ENCODE measurements around the gene ELMO1.

Gene ELMO1

GRCh38 chr7:37269711-37270508, 178.8 kb downstream of the ELMO1 start:
- ChIA-PET POLR2A (interaction anchor here (0.5 kb wide), 1 partner anchor 669 kb away, joined by 3 read pairs; no protein-coding TSS in a partner anchor), CTCF (interaction anchor here (0.7 to 2.8 kb wide), 12 partner anchors 9 to 62 kb away, joined by 3 to 22 read pairs (median 3); no protein-coding TSS in a partner anchor)
- TF ChIP-seq CTCF (IDR thresholded peaks at IDR 0.05; ENCODE audit: control extremely low read depth, extremely low read depth, low read depth, missing control alignments): no peak
- no peak for DNase-seq (ENCODE audit: extremely low spot score)

GRCh38 chr7:37267251-37267650, 181.4 kb downstream of the ELMO1 start:
- DNase-seq (ENCODE audit: extremely low spot score): no peak
- no peak for TF ChIP-seq CTCF (IDR thresholded peaks at IDR 0.05; ENCODE audit: control extremely low read depth, extremely low read depth, low read depth, missing control alignments)
- POLR2A ChIA-PET: no interaction called here
- CTCF ChIA-PET: interaction anchor here (0.7 to 2.3 kb wide), 2 partner anchors 9 to 33 kb away, joined by 3 to 6 read pairs; no protein-coding TSS in a partner anchor

- ChIA-PET CTCF (interaction anchor here (0.9 to 1.8 kb wide), 3 partner anchors 13 to 31 kb away, joined by 3 to 6 read pairs (median 3); no protein-coding TSS in a partner anchor), POLR2A (no interaction called here)
- no peak for TF ChIP-seq CTCF (IDR thresholded peaks at IDR 0.05; ENCODE audit: control extremely low read depth, extremely low read depth, low read depth, missing control alignments)
- DNase-seq (ENCODE audit: extremely low spot score): no peak
Observed at GRCh38 chr7:37265876-37266275, 182.8 kb downstream of the ELMO1 start.

GRCh38 chr7:37265006-37265405, 183.7 kb downstream of the ELMO1 start:
- CTCF ChIA-PET: interaction anchor here (0.9 to 1.8 kb wide), 5 partner anchors 11 to 228 kb away, joined by 3 to 6 read pairs (median 3); no protein-coding TSS in a partner anchor
- no peak for TF ChIP-seq CTCF (IDR thresholded peaks at IDR 0.05; ENCODE audit: control extremely low read depth, extremely low read depth, low read depth, missing control alignments)
- POLR2A ChIA-PET: no interaction called here
- DNase-seq (ENCODE audit: extremely low spot score): no peak

DNA sequence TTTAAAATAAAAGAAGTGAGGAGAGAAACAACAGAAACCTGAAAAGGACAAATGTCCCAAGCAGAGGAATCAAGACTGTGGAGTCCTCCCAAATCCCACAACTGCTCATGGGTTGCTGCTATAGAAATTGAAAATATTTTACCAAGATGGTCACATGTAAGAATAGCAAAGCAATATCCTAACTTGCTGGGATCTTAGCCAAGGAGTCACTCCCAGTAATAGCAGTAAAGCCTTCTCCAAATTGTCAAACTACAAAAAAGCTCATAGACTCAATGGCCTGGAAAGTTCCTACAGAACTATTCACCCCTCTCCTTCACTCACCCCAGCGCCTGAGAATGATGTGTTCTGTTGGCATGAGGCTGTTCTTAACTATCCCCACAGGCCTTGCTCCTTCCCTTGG, 186.5 kb downstream of the ELMO1 start:
- ChIA-PET POLR2A (no interaction called here), CTCF (interaction anchor here (1.1 kb wide), 1 partner anchor 26 kb away, joined by 3 read pairs; no protein-coding TSS in a partner anchor)
- TF ChIP-seq CTCF (IDR thresholded peaks at IDR 0.05; ENCODE audit: control extremely low read depth, extremely low read depth, low read depth, missing control alignments): no peak
- no peak for DNase-seq (ENCODE audit: extremely low spot score)

DNA sequence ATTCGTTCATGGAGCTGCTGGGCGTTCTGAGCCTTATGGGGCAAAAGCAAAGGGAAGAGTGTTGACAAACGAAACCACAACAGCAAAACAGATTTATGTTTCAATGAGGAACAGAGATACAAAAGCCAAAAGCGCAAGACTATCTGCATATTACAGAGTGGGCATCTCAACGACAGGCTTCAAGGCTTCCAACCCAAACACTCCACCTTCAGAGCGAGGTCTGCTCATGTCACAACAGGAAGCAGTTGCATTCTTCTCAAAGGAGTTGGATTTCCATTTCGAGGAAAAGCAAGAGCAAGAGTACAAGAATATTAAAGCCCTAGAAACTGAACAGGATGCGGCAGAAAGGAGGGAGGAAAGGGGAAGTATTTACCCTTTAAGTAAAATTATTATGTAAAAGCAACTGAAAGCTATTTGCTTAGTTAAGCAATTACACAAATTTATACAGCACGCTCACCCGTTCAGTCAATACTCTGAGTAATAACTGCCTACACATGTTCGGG, 189.3 kb downstream of the ELMO1 start:
- ChIA-PET CTCF (interaction anchor here (0.9 to 1.5 kb wide), 7 partner anchors 9 to 35 kb away, joined by 3 to 4 read pairs (median 3); no protein-coding TSS in a partner anchor), POLR2A (no interaction called here)
- DNase-seq (ENCODE audit: extremely low spot score): no peak
- TF ChIP-seq CTCF (IDR thresholded peaks at IDR 0.05; ENCODE audit: control extremely low read depth, extremely low read depth, low read depth, missing control alignments): no peak
